Endodermal cell (in vitro differentiated cells): ENCODE data around the gene LRRC28. TPM values are rescaled to one million over a fixed set of nuclear protein-coding genes. Genes with fewer than 3 reads are reported as not detected.

ENCODE experiments used
- DNase-seq: peaks from one replicate; pipeline ENCODE4 v3.0.0-alpha.2; 2017
- H3K27ac ChIP-seq: 2 replicates; pipeline ENCODE4 v1.5.1; 2013; ENCODE audit warnings: mild to moderate bottlenecking, low read depth, low read length, moderate library complexity
- H3K27me3 ChIP-seq: 2 replicates; pipeline ENCODE4 v1.6.1; 2013; ENCODE audit warnings: mild to moderate bottlenecking, low read length, moderate library complexity; ENCODE audit not compliant: insufficient read depth, control insufficient read depth, poor library complexity, severe bottlenecking
- H3K36me3 ChIP-seq: 2 replicates; pipeline ENCODE4 v1.7.0; 2013; ENCODE audit warnings: mild to moderate bottlenecking, low read length, moderate library complexity; ENCODE audit not compliant: control insufficient read depth, insufficient read depth
- H3K4me1 ChIP-seq: one replicate; pipeline ENCODE4 v1.7.0; 2013; ENCODE audit warnings: low read length; ENCODE audit not compliant: control insufficient read depth, insufficient read depth
- H3K4me3 ChIP-seq: 2 replicates; pipeline ENCODE4 v1.5.1; 2013; ENCODE audit warnings: mild to moderate bottlenecking, low read length, moderate library complexity
- H3K9ac ChIP-seq: 2 replicates; pipeline ENCODE4 v1.6.1; 2013; ENCODE audit warnings: mild to moderate bottlenecking, low read length, moderate library complexity; ENCODE audit not compliant: poor library complexity, severe bottlenecking; ENCODE audit errors: extremely low read depth
- H3K9me3 ChIP-seq: 2 replicates; pipeline ENCODE4 v1.6.1; 2013; ENCODE audit warnings: mild to moderate bottlenecking, low read length, moderate library complexity; ENCODE audit not compliant: control insufficient read depth
- H3K27ac Mint-ChIP-seq: 2 replicates; pipeline ENCODE4 v1.8.0; 2020; ENCODE audit warnings: mixed read lengths
- H3K27me3 Mint-ChIP-seq: 2 replicates; pipeline ENCODE4 v1.8.0; 2021; ENCODE audit warnings: mild to moderate bottlenecking, mixed read lengths; ENCODE audit not compliant: insufficient read depth
- H3K36me3 Mint-ChIP-seq: 2 replicates; pipeline ENCODE4 v1.8.0; 2020; ENCODE audit warnings: low read depth, mixed read lengths
- H3K4me1 Mint-ChIP-seq: 2 replicates; pipeline ENCODE4 v1.8.0; 2020; ENCODE audit warnings: mixed read lengths
- H3K4me3 Mint-ChIP-seq: 2 replicates; pipeline ENCODE4 v1.8.0; 2020; ENCODE audit warnings: mild to moderate bottlenecking, moderate library complexity, mixed read lengths
- H3K9me3 Mint-ChIP-seq: 2 replicates; pipeline ENCODE4 v1.8.0; 2020; ENCODE audit warnings: mild to moderate bottlenecking, mixed read lengths
- CTCF ChIP-seq: fragments of 200-600 bp; sonication (generic); conservative IDR thresholded peaks from 2 replicates; pipeline ENCODE4 v1.5.0; 2021; ENCODE audit warnings: antibody characterized with exemption, mild to moderate bottlenecking
- WGBS, 2 experiments: methylation state at CpG; one replicate each; pipeline versions ENCODE4 v1.1.5 to v1.1.7; 2013; ENCODE audit warnings: missing lambda C conversion rate in 2 of 2, mixed read lengths in 1 of 2; ENCODE audit not compliant: insufficient coverage in 1 of 2, insufficient read length in 1 of 2; 5-methylcytosine and 5-hydroxymethylcytosine counted together
- total RNA-seq, 2 donors: library from RNA; stranded (reverse); fragmentation: NEBNext Ultra II Directional in 1 of 2; extraction: Animal tissue kit (Norgen Biotek cat#: 25700) in 1 of 2; gene quantifications; 2 replicates in 1 of 2; 3 replicates in 1 of 2; pipeline ENCODE4 v1.2.1, GENCODE V29; 2021

Gene LRRC28
- total RNA-seq, 2 donors from 2014 or later = 26.1 to 35.5 TPM

GRCh38 chr15:99273801-99274200 is 22.5 kb downstream of the LRRC28 start:
- no peaks in the 10 kb centered on the region for H3K36me3 ChIP-seq
- no peaks in the 10 kb centered on the region for H3K27me3 ChIP-seq
- H3K9ac ChIP-seq = no peak overlapping the region
- no peak overlapping the region for H3K4me3 ChIP-seq
- Mint-ChIP-seq H3K4me3 (no peak overlapping the region), H3K9me3 (no peaks in the 10 kb centered on the region), H3K36me3 (peaks cover 1% of the 10 kb centered on the region), H3K27ac (no peak overlapping the region), H3K4me1 (peaks cover 8% of the 10 kb centered on the region), H3K27me3 (no peaks in the 10 kb centered on the region)
- TF ChIP-seq CTCF = no peak
- DNase-seq = no peak
- 93 to 100% methylated on average over 1 to 3 of the region's 3 CpGs for WGBS, 2 experiments
- H3K9me3 ChIP-seq = no peaks in the 10 kb centered on the region
- H3K27ac ChIP-seq = no peak overlapping the region
- H3K4me1 ChIP-seq = no peaks in the 10 kb centered on the region

- H3K36me3 ChIP-seq = no peaks in the 10 kb centered on the region
- no peaks in the 10 kb centered on the region for H3K27me3 ChIP-seq
- no peaks in the 10 kb centered on the region for H3K9me3 ChIP-seq
- no peaks in the 10 kb centered on the region for H3K9me3 Mint-ChIP-seq
- no peak overlapping the region for H3K27ac ChIP-seq
- WGBS, 2 experiments = 93% methylated on average over 2 of the region's 2 CpGs; no CpG with 5 or more reads in 1 of the 2 experiments
- H3K4me1 Mint-ChIP-seq = peaks cover 8% of the 10 kb centered on the region
- no peak for DNase-seq
- TF ChIP-seq CTCF = no peak
- peaks cover 5% of the 10 kb centered on the region for H3K36me3 Mint-ChIP-seq
- no peak overlapping the region for H3K27ac Mint-ChIP-seq
- H3K4me1 ChIP-seq = no peaks in the 10 kb centered on the region
- no peak overlapping the region for H3K4me3 ChIP-seq
- no peaks in the 10 kb centered on the region for H3K27me3 Mint-ChIP-seq
- H3K4me3 Mint-ChIP-seq = no peak overlapping the region
- H3K9ac ChIP-seq = no peak overlapping the region
Observed at GRCh38 chr15:99275061-99275460, 23.8 kb downstream of the LRRC28 start.

GRCh38 chr15:99275525-99276128 is 24.3 kb downstream of the LRRC28 start:
- H3K4me3 Mint-ChIP-seq = no peak overlapping the region
- Histone ChIP-seq H3K9me3 (no peaks in the 10 kb centered on the region), H3K4me3 (no peak overlapping the region), H3K27me3 (no peaks in the 10 kb centered on the region), H3K4me1 (no peaks in the 10 kb centered on the region), H3K36me3 (no peaks in the 10 kb centered on the region), H3K9ac (no peak overlapping the region), H3K27ac (no peak overlapping the region)
- no peaks in the 10 kb centered on the region for H3K27me3 Mint-ChIP-seq
- H3K4me1 Mint-ChIP-seq = peaks cover 8% of the 10 kb centered on the region
- peaks cover 5% of the 10 kb centered on the region for H3K36me3 Mint-ChIP-seq
- peak; percentile 62 for DNase-seq
- WGBS, 2 experiments = 79 to 94% methylated on average over 4 to 9 of the region's 9 CpGs
- no peaks in the 10 kb centered on the region for H3K9me3 Mint-ChIP-seq
- no peak for TF ChIP-seq CTCF
- no peak overlapping the region for H3K27ac Mint-ChIP-seq
